GM19328 (cell line): ENCODE results near the gene TNXB.
"Not testable (repeated sequence)": the region's sequence is repeated elsewhere in the genome, so short reads cannot be mapped to it uniquely, and the experiment has no call there.

Experiments
- ATAC-seq: cut with Tn5 transposase; IDR thresholded peaks from one replicate; pipeline ENCODE4 v1.9.1; 2021; ENCODE audit warnings: mild to moderate bottlenecking, moderate library complexity; ENCODE audit not compliant: unreplicated experiment

Gene TNXB

GRCh38 chr6:32146287-32146686, 37.1 kb upstream of the TNXB start:
- no peak for ATAC-seq

GRCh38 chr6:32144238-32144637, 35.1 kb upstream of the TNXB start:
- not testable (repeated sequence) for ATAC-seq

GRCh38 chr6:32140420-32141046, 31.4 kb upstream of the TNXB start:
- no peak for ATAC-seq

GRCh38 chr6:32139590-32139989, 30.5 kb upstream of the TNXB start:
- no peak for ATAC-seq

GRCh38 chr6:32137454-32137853, 28.3 kb upstream of the TNXB start:
- no peak for ATAC-seq

- ATAC-seq = no peak
Observed at GRCh38 chr6:32133786-32134185, 24.6 kb upstream of the TNXB start.

- no peak for ATAC-seq
Observed at GRCh38 chr6:32132110-32132509, 23.0 kb upstream of the TNXB start.

GRCh38 chr6:32131439-32131948, 22.4 kb upstream of the TNXB start:
- ATAC-seq = no peak

DNA sequence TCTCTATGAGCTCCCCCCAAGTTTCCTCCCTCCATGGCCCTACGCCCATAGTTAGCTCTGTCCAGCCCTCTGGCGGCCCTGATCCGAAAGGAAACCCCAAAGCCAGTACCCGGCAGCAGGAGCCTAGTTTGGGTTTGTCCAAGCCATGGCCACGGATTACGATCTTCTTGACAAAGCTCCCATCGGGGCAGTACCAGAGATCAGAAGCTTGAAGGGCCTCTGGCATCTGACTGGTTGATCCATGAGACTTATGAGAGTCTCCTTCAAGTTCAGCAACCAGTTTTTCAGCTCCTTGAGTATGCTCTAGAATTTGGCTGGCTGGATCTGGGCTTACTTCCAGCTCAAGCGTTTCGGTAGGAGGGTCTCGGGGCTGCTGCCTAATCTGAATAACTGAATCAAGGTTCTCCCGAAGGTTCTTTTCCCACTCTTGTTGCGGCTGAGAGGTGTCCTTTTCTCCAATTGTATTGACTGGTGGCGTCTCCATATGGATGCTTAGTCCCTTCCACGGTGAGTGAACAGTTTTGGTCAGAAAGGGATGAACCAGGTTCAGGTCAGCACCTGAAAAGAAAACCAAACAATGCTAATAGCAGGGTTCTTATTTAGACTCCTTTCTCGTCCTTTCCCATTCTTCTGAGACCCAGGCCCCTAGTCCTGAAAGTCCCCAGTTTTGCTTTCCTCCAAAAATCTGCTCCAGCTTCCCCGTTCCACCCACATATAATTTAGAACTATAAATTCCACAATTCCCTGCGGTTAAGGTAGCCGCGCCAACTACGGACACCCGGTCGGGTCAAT, 20.4 kb upstream of the TNXB start:
- ATAC-seq = no peak

GRCh38 chr6:32128751-32129296, 19.7 kb upstream of the TNXB start:
- ATAC-seq = no peak

DNA sequence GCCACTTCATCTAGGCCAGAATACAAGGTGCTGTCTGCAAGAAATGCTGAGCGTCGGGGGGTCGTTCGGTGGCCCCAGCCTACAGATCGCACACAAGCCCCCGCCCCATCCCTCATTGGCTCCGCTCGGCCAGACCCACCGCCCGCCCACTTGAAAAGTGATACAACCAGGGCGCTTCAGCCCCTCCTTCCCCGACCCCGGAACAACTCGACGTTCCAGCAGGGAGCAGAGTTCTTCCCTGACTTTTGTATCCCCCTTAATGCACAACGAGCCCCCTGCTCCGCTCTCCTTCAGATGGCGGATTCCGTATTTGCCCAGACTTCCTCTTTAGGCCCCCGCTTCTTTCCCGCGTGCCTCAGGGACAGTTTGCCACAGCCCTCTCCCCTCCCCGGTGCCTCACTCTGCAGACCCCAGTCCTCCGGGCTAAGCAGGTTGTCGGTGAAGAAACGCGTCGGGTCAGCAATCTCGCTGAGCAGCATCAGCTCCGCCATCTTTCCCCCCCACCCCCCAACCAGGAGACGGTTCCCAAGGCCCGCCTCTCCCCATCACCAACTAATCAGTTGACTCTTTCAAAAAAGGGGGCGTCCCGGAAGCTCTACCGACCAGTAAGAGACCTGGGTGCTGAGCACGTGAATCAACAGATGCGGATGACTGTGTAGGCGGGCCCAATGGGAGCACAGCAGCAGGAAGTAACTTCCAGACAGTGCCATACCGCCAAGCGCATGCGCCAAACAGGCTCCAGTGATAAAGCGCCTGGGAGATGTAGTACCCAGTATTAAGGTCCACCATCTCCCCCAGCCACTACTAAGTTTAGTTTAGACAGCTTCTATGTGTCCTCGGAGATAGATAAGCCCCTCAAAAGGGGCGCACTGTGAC, 18.8 kb upstream of the TNXB start, which contains the start of gene ATF6B:
Gene ATF6B (minus strand): TSS at position 530 of the 876 bp plus-strand sequence. CDS start 39 bp downstream, at position 491.
- peak; percentile 80 for ATAC-seq

DNA sequence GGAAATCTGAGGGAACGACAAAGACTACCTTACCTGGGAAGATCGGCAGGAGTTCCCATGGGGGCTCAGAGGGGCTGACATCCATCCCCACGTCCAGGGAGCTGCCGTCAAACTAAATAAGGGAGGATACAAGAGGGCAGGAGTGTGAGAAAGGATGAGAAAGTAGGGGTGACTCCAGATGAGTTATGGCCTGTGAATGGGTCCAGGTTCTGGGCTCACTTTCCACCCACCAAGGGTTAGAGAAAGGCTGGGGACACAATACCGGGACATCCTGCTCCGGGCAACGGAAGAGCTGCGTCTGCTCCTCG, 18.2 kb upstream of the TNXB start:
- no peak for ATAC-seq

DNA sequence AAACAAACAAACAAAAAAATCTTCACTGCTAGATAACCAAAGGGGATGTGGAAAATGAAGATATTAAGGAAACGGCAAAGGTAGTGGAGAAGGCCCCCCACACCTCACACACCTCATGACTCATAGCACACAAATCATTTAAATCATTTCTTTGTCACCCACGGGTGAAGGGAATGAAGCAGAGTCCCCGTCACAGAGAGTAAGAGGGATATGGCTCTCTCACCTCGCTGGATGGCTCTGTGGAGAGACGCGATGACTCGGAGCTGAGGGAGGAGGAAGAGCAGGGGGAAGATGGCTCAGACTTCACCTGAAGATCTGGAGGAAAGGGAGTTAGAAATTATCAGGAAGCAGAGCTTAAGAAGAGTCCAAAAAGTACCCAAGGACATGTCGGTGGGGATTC, 17.7 kb upstream of the TNXB start:
- ATAC-seq = no peak

GRCh38 chr6:32123681-32124080, 14.5 kb upstream of the TNXB start:
- ATAC-seq = no peak

- ATAC-seq = no peak
Observed at GRCh38 chr6:32120573-32121059, 11.5 kb upstream of the TNXB start.

DNA sequence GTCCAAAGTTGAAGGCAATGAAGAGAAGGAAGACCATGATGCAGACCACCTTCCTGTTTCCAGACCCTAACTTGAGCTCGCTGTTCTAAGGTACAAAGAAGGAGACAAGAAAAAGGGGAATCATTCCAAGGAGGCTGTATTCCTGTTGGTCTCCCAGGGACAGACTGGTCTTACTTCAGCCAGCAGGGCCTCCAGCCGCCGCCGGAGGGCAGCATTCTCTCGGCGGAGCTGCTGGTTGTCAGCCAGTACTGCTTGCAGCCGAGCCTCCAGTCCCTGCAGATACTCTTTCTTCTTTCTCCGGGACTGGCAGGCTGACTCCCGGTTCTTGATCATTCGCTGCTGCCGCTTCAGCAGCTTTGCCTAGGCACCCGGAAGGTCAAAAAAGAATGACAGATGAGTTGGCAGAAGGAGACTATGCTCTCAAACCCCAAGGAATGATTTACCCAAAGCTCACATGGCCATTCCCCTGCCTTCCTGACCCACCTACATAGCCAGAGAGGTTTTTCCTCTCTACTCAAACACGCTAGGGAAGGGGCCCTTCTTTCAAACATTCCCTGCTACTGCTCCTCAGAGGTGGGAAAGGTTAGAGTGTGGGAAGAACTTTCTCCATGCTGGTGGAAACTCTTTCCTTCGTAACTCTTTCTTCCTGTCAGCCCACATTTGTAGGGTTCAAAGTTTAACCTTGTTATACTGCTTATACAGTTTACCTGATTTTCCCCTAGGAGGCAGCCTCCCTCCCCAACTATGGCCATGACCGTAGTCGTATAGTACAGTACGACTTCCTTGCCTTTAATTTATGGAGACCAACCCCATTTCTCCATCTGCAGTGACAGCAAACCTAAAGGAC, 9.9 kb upstream of the TNXB start:
- ATAC-seq = no peak

DNA sequence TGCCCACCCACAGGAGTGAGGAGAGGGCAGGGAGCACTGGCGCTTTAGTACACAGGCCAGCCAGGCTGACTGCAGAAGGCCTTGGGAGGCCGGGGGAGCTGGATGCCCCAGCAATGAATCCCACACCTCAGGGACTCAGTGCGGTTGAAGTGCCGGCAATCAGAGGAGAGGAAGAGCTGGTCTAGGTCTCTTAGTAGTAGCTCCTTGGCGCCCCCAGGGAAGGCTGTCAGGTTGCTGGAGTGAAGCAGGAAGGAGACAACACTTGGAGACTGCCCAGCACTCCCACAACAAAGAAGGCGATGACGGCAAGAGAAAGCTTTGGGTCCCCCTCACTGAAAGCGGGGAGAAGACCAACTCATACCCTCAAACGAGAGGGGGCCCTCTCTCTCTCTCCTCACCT, 8.3 kb upstream of the TNXB start:
- no peak for ATAC-seq

- no peak for ATAC-seq
Observed at GRCh38 chr6:32116674-32117073, 7.5 kb upstream of the TNXB start.

DNA sequence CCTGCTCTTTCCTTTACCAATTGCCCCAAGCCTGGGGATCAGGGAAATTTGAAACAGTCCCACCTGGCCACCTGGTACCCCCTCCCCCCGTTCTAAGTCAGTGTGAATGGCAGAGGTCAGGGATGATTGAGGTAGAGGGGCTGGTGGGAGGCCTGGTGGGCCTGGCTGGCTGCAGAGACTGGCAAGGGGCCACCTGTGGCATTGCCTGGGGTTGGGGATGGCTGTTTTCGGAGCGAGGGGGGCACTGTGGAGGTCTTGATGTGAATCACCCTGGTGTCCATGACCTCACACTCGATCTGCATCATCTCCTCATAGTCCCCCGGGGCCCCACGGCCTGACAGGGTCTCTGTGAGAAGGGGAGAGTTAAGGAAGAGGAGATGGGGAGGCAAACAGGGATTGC, 6.5 kb upstream of the TNXB start:
- no peak for ATAC-seq

DNA sequence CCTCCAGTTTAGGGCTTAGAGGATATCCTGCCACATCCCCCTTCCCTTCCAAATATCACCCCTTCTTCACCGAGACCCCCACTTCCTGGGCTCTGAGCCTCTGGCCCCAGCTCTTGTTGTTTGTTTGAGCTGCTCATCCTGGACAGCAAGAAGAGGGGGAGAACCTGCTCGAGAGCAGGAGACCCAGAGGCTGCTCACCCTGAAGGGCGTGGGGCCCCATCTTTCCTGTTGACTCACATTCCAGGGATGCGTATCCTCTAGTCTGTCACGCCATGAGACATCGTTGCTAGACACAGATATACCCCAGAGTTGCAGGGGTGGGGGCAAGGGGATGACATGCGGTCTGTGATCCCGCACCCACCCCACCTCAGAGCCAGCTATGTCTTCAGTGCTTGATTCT, 5.7 kb upstream of the TNXB start:
- ATAC-seq = no peak
